NCI-H345 treated with DMSO at 0.1 percent for 48 hours (cell line): ENCODE measurements around the gene RCE1.

Experiments
- DNase-seq: peaks from one replicate; lab custom pipeline; 2025; ENCODE audit not compliant: unreplicated experiment; lab: John Stamatoyannopoulos, UW

Gene RCE1

GRCh38 chr11:66884443-66884842, 41.2 kb downstream of the RCE1 start:
- DNase-seq: no peak

GRCh38 chr11:66885469-66885868, 42.2 kb downstream of the RCE1 start:
- no peak for DNase-seq

GRCh38 chr11:66885950-66886440, 42.8 kb downstream of the RCE1 start:
- DNase-seq: no peak

DNA sequence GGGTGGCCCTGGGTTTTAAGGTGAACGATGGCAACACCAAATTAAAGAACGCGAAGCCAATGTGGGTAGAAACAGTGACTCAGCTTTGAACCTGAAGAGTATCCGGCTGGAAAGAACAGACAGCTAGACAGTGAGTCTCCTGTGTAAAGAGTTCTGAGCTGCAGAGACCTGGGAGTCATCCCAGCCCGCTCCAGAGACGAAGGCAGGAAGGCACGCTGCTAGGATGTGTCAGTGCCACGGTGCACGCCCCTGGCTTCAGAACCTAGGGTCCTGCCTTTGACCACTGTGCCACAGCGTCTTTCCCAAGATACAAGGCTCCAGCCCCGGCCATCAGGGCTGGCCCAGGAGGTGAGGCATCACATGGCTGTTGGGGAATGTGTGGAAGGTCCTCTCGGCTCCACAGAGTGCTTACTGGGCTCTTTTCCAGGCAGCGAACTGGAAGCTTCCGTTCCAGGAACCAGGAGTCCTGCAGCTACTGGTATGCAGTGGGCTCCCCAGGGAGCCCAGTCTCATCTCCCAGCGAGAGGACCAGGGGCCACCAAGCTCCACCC, 43.5 kb downstream of the RCE1 start:
- DNase-seq: no peak

- no peak for DNase-seq
Observed at GRCh38 chr11:66887526-66887925, 44.3 kb downstream of the RCE1 start.

DNA sequence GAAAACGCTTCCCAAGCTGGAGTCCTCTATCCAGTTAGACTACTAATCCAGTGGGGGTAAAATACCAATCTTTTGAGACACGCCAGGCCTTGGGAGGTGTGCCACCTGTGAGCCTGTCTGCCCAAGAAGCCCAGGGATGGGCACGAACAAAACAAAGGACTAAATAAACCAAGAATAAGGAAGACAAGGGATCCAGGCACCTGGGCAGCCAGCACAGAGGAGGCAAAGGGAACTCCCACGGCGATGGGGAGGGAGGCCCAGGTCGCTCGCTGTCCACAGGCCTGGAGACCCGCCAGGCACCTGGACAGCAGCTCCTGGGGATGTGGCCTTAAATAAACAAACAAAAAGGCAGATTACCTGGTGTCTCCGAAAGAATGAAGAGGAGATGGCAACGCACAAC, 45.0 kb downstream of the RCE1 start:
- DNase-seq: no peak

DNA sequence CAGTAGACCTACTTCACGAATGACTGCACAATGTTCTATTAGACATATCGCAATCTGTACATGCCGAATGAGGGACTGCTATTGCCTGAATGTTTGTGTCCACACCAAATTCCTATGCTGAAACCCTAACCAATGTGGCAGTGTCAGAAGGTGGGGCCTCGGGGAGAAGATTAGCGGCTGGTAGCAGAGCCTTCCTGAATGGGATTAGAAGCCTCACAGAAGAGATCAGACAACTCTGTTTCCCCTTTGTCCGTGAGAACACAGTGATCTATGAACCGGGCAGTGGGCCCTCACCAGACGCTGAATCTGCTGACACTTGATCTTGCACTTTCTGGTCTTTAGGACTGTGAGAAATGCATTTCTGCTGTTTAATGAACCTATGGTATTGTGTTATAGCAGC, 46.7 kb downstream of the RCE1 start:
- DNase-seq: no peak

GRCh38 chr11:66891851-66892660, 48.8 kb downstream of the RCE1 start:
- no peak for DNase-seq

DNA sequence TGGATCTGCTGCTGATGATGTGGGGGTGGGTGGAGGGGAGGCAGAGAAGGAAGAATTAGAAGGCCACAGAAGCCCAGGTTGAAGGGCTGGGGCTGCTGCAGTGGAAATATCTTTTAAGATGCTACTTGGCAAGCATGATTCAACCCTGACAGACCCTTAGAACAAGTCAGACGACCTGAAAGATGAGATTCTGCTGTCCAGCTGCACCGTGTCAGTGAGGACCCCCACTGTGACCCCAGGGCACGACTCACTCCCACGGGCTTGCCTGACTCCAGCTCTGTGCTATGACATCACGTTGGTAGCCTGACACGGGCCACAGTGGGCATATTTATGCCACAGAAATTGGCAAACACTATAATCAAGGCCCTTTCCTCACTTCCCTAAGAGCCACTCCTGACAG, 49.7 kb downstream of the RCE1 start:
- no peak for DNase-seq

DNA sequence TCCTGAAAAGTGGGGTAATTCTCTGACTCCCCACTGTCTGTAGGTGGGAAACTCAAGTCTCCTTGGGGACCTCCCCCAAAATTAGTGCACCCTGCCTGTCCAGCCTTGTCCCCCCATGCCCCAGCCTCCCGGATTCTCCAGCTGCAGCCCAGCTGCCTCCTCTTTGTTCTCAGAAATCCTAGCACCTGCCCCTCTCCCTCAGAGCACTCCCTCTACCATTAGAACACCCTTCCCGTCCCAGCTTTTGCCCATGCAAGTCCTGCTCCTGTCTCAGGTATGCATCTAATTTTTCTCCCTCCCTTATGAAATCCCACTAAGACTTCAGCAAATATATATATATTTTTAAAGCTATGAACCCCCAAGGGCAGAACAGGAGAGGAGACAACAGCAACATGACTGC, 50.9 kb downstream of the RCE1 start:
- no peak for DNase-seq
